ENCODE measurements around the gene CEBPB.

The CEBPB gene

DNA sequence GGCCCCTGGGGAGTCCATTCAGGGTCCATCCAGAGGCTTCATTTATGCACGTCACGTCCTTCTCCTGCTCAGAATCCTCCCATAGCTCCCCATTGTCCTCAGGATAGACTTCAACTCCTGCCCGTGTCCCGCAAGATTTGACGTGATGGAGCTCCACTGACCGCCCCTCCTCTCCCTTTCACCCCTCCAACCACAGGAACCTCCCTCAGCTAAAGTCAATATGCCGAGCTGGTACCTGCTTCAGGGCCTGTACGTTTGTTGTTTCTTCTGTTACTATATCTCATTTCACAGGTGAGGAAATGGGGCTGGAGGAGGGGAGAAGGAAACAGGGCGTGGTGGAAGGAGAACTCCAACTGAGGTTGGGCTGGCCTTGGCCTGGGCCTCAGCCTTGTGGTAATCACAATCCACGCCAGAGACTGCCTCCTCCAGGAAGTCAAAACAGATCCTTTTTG lies 38.6 kb downstream of the CEBPB start:
- DNase-seq (ENCODE audit: low read depth in 2 of 2): no peak

- no peak for DNase-seq (ENCODE audit: low read depth in 2 of 2)
These were observed 39.6 kb downstream of the CEBPB start for GRCh38 chr20:50230184-50230583.

DNA sequence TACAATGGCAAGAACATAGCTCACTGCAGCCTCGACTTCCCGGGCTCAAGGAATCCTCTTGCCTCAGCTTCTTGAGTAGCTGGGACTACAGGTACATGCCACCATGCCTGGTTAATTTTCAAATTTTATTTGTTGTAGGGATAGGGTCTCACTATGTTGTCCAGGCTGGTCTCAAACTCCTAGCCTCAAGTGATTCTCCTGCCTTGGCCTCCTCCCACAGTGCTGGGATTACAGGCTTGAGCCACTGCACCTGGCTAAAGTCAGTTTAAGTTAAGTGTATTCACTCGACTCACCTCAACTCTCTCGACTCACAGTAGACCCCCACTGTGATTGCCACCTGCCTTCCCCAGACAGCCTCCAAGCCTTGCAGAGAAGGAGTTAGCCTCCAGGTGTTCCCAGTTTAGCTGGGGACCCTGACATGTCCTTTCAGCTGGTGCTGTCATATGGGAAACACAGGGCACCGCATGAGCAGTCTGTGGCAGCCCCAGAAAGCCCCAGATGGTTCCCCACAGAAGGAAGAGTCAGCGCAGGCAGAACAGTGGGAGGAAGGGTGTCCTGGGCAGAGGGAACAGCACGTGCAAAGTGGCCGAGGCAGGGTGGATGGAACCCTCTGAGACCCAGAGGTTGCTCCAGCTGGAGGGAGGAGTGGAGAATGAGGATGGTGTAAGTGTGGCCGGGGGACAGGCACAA lies 40.4 kb downstream of the CEBPB start:
- DNase-seq (ENCODE audit: low read depth in 2 of 2): no peak

- no peak for DNase-seq (ENCODE audit: low read depth in 2 of 2)
These were observed 41.2 kb downstream of the CEBPB start for GRCh38 chr20:50231854-50232253.

DNA sequence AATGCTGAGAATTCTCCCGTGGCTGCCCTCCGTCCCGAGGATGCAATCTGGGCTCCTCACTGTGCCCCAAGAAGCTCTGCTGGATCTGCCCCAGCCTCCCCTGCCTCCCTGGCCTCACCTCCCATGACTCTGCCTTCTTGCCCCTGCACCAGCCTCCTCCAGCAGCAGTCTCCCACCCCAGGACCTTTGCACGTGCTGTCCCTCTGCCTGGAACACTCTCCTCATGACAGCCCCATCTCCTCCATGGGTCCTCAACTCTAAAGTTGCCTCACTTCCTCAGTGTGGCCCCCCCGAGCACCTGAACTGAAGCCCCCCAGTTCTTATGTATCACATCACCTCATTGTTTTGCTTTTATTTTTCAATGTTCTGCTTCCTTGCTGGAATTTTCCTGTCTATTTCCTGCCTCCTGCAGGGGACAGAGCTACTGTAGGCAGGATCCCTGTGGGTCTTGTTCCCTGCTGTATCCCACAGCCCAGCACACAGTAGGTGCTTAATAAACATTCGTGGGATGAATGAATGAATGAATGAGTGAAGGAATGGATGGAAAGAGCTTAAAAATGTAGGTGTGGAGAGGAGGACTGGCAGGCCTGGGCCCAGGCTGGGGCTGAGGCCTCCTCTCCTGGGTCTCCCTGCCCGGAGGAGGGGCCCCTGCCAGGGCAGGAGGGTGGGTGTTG lies 42.2 kb downstream of the CEBPB start:
- DNase-seq (ENCODE audit: low read depth in 2 of 2): no peak

GRCh38 chr20:50233325-50234212 lies 42.9 kb downstream of the CEBPB start:
- DNase-seq (ENCODE audit: low read depth in 2 of 2): no peak

DNA sequence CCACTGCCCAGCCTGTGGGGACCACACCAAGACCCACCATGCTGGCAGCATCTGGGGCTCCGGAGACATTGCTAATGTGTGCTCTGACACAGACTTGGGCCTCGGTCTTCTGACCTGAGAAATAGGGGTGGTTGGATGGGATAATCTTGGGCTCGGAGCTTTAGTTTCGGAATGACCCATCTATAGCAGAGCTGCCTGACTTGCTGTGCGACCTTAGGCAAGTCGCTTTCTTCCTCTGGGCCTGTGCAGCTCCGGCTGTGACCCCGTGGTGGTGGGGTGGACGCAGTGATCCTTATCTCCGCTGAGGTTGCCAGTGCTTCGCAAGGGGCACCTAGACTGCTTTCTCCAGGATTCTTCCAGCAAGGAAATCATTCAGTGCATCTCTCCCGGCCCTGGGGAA lies 43.7 kb downstream of the CEBPB start:
- DNase-seq (ENCODE audit: low read depth in 2 of 2): no peak

DNA sequence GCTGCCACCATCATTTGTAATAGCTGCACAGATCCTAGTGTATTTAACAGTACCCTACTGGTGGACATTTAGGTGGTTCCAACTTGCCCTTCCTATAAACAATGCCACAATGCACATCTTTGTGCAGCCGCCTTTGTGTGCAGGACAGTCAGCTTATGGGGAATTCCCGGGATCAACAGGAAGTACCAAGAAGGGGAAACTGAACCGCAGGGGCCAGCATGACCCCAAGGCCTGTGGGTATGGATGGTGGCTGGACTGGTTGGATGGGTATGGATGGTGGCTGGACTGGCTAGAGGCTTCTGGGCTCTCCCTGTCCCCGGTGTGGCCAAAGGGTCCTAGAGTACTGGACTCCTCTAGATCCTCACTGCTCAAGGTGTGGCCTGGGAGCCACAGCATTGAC lies 46.7 kb downstream of the CEBPB start:
- no peak for DNase-seq (ENCODE audit: low read depth in 2 of 2)

- DNase-seq (ENCODE audit: low read depth in 2 of 2): no peak
These were observed 47.6 kb downstream of the CEBPB start for GRCh38 chr20:50238081-50238800.

DNA sequence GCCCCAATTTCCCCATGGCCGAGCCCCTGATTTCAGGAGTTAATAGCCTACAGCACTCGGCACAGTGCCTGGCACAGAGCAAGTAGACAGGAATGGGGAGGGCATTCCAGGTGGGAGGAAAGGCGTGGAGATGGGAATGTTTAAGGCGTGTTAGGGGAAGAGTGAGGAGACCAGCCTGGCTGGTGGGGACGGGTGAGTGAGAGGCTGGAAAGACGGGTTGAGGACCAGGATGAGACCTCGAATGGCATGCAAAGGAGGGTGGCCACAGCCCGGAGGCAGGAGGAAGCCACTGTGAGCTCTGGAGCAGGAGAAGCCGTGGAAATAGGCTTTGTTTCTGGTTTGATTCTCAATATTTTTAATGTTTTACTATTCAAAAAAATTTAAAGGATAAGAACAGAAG lies 49.5 kb downstream of the CEBPB start:
- no peak for DNase-seq (ENCODE audit: low read depth in 2 of 2)

DNA sequence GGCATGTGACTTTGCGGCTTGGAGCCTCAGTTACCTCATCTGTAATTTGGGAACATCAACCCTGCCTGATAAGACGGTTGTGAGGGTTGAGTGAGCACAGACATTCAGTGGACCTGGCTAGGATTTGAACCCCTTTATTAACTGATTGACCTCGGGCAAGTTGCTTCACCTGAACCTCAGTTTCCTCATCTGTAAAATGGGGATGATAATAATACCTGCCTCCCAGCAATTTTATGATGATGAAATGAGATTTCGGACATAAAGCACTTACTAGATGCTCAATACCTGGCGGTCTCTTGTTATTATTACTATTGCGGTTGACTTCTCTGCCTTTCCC lies 51.5 kb downstream of the CEBPB start:
- no peak for DNase-seq (ENCODE audit: low read depth in 2 of 2)
